A673 (cell line): ENCODE results near the gene SPDYE4.

Source experiments
- EZH2 ChIP-seq: fragments of 200-600 bp; sonication (generic); IDR thresholded peaks from 2 replicates; pipeline ENCODE4 v1.6.1; 2017; ENCODE audit warnings: borderline replicate concordance, low read depth, mild to moderate bottlenecking, mixed read lengths, antibody characterized with exemption, low read length; ENCODE audit not compliant: poor library complexity, severe bottlenecking
- TF ChIP-seq, protein P1 (sequence below): fragments of 300-800, 200-600 bp; sonication (generic); conservative IDR thresholded peaks from 2 replicates; pipeline ENCODE4 v1.5.1; 2017; ENCODE audit warnings: low read depth, mild to moderate bottlenecking, antibody characterized with exemption, low read length, moderate library complexity, mixed read lengths

- TF ChIP-seq, protein P1, sequence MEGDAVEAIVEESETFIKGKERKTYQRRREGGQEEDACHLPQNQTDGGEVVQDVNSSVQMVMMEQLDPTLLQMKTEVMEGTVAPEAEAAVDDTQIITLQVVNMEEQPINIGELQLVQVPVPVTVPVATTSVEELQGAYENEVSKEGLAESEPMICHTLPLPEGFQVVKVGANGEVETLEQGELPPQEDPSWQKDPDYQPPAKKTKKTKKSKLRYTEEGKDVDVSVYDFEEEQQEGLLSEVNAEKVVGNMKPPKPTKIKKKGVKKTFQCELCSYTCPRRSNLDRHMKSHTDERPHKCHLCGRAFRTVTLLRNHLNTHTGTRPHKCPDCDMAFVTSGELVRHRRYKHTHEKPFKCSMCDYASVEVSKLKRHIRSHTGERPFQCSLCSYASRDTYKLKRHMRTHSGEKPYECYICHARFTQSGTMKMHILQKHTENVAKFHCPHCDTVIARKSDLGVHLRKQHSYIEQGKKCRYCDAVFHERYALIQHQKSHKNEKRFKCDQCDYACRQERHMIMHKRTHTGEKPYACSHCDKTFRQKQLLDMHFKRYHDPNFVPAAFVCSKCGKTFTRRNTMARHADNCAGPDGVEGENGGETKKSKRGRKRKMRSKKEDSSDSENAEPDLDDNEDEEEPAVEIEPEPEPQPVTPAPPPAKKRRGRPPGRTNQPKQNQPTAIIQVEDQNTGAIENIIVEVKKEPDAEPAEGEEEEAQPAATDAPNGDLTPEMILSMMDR = no peak
- no peak for TF ChIP-seq EZH2
Measured at GRCh38 chr17:8806253-8806925, 48.0 kb upstream of the SPDYE4 start.
